Measurements from ENCODE around the gene ZMYM3.

- no peak for TF ChIP-seq CTCF (IDR thresholded peaks at IDR 0.05)
- TF ChIP-seq EP300 (IDR thresholded peaks at IDR 0.05) = no peak
These were observed 12.6 kb downstream of the ZMYM3 start for GRCh38 chrX:71241301-71241700.
